HG03108 (cell line): Measurements from ENCODE around the gene RAB29.

Experiments used
- ATAC-seq: cut with Tn5 transposase; IDR thresholded peaks from one replicate; pipeline ENCODE4 v1.9.1; 2021; ENCODE audit warnings: moderate library complexity; ENCODE audit not compliant: unreplicated experiment

Gene RAB29

DNA sequence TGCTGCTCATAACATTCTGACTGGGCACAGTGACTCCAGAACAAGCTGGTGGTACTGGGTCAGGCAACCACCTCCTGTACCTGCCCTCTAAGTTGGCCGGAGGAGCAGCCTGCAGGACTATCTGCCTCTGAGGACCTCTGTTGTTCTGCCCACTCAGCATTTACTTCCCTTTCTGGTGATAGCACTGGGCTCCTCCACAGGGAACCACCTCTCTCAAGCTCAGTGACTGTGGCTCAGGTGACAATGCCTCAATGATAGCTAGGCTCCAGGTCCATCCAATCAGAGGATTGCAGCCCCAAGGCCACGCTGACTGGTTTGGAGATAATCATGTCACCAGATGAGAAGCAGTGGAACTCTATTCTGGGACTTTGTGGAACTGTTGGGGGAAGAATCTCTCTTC, 21.9 kb upstream of the RAB29 start:
- no peak for ATAC-seq

DNA sequence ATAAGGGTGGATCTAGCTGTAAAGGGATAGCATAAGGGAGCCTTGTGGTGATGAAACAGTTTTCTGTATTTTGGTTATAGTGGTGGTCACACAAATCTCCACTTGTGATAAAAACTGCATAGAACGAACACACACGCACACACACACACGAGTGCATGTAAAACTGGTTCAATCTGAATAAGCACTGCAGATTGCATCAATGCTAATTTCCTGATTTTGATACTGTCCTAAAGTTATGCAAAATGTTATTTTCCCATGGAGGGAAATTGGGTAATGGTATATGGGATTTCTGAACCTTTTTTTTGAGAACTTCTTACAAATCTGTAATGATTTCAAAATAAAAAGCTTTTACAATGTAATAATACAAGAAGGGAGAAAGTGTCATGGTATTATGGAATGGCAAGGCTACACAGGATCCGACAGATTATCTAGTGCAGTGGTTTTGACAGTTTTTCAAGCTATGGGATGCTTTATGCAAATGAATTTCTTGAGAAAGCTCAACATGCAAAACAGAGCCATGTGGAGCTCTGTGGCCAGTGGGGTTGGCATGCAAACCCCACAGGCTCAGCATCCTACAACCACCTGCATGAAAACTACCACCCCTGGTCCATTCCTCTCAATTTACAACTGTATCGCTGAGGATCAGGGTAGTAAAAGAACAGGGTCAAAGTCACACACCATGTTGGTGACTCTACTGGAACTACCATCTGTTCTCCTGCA, 18.9 kb upstream of the RAB29 start:
- ATAC-seq, result no peak

DNA sequence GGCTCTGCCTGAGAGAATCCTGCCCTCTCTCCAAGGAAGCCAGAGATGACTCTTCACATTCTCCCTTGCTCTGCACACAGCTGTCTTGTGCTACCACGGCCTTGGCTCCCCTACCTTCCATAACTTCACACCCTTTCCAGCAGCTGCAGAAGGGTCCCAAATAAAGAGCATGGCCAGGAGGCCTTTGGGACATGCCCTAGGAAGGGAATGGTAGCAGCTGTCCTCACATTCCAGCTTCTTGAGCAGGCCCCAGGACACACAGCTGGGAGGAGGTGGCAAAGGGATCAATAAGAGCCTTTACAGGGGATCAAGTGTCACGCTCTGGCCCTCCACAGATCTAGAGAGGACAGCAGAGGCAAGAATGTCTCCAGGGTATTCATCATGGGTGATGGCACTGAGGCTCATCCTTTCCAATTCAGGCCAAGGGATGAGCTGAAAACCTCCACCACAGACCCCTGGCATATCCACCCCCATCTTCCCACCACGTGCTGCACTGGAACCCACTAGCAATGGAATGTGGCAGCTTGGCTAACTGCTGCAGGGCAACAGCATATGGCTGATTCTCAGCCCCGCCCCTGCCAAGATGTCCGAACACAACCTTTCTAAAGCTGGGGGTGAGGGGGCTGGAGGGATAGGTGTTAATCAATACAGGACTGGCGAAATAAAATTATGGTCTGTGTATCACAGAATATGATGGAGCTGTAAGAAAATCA, 17.8 kb upstream of the RAB29 start:
- no peak for ATAC-seq

DNA sequence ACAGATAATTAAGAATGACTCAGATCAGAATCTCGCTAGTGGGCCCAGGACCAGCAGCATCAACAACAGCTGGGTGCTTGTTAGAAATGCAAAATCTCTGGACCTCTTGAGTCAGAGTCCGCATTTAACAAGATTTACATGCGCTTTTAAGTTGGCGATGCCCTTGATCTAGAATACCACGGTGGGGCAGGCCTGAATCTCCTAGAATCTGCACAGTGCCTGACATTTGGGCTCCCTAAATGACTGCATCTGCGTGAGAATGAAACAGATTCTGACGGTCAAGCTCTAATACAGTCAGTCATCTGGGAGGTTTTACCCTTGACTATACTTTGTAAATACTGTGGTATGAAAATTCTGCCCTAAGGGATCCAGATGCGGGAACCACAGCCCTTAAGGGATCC, 17.2 kb upstream of the RAB29 start:
- no peak for ATAC-seq

DNA sequence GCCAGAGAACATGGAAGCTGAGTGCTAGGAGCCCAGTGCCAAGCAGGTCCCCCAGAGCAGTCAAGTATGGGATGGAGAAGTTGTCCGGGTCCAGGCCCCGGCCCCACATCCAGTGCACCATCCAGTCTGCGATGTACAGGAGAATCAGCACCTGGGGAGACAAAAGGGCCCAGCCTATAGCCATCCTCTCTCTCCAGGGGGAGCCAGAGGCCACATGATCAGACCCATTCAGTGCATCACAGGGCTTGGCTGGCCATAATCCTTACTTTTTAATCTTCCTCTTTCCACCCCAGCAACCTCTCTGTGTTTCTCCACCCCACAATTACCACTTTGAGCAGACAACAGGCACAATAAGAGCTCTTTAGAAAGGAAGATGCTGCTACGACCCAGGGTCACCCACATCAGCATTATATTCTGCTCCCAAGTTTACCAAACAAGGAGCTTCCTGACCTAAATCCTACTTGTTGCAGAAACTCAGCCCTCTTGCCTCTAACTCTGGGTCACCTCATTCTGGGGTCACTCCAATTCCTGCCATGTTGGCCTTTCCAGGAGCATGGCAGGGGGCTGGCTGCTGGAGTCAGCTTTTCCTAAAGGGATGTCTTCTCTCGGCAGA, 16.4 kb upstream of the RAB29 start:
- peak; percentile 51 for ATAC-seq

DNA sequence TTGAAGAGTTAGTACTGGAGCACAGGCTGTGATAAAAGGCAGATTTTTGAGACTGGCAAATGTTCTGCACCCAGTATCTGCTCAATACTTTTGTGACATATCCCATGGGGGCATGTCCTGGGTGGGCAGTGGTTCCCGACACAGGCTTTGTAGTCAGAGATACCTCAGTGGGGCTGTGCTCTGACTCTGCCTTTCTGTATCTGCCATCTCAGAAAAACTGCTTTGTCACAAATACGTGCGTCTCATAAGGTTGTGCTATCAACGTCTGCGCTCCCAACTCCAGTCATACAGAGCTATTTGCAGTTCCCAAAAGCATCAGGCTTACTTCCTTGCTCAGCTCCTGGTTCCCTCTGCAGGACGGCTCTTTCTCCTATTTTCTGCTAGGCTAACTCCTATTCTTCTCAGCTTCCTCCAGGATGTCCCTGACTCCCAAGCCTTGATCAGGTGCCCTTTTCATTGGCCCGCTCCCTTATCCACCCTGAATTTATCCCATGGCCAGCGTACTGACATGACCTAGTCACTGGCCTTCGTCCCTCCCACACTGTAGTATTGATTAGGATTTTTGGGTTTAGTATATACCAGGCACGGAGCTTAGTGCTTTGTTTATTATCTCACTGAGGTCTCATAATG, 12.1 kb upstream of the RAB29 start:
- no peak for ATAC-seq

DNA sequence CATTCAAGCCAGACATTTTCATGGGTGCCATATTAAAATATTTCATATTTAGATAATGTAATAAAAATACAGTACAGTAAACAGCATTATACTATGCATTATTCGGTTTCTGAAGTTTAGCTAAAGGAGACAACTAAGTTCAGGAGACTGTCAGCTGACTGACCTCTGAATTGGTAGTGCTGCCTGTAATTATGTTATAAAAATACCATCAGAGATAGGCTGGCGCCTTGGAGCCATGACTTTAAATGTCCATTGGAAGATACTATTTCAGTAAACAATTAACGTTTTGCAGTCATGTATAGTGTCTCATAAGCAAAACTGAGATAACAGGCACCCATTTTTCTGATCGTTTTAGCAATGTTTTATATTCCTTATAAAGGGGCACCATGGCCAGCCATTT, 11.3 kb upstream of the RAB29 start:
- ATAC-seq, result no peak

DNA sequence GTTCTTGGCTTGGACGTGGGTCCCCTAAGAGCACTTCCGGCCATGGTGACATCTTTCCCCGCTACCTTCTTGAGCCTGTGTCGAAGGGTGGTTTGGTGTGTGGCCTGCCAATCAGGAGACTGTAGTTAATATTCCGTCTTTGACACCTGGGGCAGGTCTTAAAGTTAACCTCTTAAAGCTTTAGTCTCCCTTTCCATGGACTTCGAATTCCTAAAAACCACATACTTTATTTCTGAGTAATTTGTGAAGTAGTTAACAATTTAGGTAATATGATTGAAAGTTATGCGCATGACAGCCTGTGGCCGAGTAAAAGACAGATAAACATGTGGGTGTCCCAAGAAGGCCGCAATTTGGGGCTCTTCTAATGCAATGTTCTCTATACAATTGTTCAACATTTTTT, 10.2 kb upstream of the RAB29 start:
- no peak for ATAC-seq

DNA sequence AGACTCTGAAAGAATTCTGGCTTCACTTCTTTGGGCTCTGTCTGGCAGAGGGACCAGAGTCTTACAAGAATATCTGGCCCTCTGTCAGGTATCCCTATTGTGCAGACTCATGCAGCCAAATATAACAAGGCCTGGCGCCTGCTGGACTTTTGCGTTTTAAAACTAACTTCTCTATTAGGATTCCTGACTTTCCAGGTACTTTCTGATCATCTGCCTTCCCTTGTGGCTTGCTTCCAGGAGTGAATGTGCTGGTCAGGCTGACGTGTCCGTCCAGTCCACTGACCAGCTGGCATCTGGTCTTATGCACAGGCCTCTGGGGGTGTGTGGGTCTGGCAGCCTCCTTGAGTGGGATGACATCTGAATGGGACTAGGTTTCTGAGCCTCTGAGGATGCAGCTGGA, 8.6 kb upstream of the RAB29 start:
- ATAC-seq, result no peak

DNA sequence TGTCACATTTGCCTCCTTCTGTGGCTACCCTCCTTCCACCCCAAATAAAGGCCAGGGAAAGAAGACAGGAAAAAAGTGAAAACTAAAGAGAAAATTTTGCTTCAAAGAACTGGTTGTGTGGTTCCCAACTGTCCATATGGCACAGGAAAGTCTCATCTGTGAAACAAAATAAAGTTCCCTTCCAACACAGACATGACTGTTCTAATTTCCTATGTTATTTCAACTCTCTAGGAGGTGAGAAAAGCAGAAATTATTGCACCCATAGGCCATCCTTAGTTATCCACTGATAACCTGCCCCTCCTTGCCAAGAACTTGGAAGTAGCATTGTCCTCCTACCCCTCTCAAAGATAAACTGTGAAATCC, 8.1 kb upstream of the RAB29 start:
- ATAC-seq, result no peak

DNA sequence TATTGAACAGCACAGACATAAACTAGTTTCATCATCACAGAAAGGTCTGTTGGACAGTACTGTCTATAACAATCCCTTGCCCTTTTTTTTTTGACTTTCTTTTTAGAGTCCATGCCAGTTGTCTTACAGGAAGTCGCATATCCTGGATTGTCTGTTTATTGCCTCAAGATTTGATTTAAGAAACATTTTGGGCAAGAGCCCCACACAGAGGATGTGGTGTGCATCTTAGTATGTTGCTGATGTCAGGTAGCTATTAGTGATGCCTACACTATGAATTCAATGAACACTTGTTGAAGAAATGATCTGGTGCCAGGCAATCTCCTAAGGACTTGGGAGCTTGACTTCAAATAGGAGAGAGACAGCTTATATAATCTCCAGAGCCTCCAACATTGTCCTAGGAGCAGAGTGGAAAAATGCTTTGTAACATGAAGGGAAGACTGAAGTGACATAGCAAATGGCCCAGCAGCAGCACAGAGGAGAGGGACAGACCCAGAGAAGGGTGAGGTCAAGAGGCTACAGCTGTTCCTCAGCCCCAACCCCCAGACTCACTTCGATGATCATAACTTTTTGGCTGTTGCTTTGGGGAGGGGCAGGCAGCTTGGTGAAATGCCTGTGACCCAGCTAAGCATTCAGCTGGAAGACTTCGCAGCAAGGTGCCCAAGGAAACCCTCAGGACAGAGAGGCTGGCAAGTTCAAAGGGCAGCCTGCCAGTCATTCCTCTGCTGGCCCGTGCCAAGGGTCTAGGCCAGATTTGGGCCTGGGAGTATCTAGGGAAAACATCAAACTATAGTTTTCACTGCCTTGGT, 7.5 kb upstream of the RAB29 start:
- ATAC-seq, result no peak

DNA sequence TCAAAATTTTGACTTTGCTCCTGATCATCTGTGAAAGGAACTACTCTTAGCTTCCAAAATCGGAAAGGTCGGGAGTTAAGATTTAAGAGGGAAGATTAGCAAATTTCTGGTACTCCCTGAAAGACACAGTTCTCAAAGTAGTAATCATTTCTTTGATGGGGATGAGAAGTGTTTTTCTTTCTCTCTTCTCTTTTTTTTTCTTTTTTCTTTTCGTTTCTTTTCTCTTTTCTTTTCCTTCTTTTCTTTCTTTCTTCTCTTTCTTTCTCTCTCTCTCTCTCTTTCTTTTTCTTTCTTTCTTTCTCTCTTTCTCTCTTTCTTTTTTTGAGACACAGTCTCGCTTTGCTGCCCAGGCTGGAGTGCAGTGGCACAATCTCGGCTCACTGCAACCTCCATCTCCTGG, 5.1 kb upstream of the RAB29 start:
- ATAC-seq, result no peak

DNA sequence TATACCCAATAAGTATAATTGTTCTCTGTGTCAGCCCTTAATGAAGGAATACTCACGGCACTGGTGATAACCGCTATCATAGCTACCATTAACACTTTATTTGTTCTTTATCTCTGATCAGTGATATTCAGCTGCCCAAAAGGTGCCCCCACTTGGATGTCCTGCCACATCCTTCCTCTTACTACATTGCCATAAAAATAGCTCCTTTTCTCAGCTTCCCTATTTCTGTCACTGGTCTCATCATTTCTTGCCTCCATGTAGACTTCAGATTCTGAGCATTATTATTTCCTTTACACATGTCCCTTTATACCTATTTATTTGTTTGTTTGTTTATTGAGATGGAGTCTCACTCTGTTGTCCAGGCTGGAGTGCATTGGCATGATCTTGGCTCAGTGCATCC, 2.7 kb upstream of the RAB29 start:
- ATAC-seq, result no peak

DNA sequence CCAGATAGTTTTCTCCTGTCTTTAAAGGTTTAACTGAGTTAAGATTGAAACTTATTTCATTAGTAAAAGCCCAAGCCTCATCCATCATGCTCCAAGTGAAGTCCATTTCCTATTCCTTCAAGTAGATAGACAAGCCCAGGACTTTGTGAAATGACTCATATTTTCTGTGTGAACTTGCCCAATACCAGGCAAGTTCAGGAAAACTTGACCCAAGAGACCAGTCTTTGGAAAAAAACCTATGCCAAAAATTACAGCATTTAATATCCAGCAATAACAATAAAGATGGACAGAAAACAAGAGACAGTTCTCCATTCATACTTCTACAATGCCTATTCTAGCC, 405 bp upstream of the RAB29 start:
- ATAC-seq, result no peak

DNA sequence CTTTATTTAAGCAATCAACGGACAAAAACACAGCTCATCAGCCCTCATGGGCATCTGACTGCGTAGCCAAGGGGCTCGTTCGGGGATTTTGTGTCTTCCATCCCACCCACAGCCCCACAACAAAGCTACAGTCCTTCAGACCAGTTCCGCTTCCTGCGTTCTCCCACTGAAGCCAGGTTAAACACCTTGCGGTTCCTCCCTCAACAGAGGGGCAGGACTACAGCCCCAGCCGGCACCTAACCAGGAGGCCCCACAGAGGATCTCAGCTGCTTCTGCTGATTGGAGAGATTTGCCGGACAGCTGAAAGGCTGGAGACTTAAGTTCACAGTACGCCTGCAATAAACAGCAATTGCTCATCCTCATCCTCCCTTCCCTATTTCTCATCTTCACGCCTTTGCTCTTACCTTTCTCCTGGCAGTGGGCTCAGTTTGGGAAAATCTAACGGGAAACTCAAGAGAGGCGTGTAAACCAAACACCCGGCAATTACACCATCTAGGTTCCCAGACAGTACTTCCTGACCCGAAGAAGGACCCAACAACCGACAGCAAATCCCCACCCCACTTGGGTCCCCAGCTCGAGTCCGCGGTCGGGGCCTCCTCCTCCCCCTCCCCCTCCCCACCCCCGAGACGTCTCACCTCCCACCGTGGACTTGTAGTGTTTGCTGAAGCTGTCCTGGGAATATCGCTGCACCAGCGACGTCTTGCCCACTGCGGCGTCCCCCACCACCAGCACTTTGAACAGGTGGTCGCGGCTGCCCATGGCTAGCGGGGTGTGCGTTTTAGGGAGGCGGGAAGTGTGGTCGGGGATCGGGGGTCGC, 876 bp downstream of the RAB29 start:
- ATAC-seq, result no peak

DNA sequence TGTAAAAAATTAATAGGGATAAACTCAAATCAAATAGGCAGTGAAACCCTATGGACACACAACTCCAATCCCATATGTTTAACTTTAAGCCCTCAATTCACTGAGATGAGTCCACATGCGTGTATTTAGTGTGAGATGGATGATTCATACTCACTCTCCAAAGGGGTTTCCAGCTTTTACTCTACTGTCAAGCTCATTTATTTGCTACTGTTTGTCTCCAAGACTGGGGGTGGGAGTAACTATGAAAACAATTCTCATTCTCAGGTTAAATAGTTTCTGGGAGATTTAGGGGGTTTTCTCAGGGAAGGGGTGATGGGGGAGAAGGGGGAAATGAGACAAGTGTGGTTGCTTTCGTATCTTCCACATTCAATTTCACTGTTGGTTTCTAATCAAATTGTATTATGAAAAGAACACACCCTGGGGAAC, 2.7 kb downstream of the RAB29 start:
- no peak for ATAC-seq

DNA sequence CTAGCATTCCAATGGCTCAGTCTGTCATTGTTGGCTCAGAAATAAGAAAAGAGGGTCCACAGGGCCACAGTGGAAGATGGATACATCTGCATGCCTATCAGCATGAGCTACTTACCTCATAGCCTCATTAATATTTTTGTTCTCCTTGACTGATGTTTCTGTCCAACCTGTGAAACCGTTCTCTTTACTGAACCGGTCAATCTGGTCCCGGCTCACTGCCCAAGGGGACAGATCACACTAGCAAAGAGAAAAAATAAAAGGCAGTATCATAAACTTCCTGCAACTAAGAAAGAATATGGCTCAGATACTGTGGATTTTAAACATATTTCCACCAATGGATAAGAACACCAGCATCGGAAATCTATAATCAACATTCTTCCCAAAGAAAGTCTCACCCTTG, 4.7 kb downstream of the RAB29 start:
- no peak for ATAC-seq

DNA sequence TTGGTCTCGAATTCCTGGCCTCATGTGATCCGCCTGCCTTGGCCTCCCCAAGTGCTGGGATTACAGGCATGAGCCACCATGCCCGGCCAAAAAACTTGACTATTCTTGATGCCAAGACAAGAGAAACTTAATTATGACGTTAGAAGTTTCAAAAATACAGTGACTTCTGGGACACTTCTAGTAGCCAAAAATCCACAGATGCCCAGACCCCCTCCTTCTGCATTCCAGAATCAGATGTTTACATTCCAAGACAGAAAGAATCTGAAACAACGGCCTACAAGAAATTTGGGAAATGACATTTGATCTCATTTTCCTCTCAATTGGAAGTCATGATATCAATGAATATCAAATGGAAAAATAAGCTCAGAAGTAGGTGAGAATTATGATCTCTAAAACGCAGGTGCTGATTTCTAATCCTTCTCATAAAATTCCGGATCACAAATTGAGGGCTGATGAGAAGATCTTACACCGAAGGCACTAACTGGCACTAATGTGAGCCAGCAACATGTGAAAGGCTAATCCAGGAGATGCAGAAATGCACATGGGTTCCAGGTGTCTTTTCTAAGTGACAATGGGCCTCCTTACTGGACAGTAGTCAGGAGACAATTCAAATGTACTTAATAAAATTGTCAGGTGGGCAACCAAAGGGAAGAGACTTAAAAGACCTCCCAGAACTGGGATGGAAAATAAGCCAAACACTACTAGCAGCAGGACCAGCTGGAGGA, 5.5 kb downstream of the RAB29 start:
- no peak for ATAC-seq

DNA sequence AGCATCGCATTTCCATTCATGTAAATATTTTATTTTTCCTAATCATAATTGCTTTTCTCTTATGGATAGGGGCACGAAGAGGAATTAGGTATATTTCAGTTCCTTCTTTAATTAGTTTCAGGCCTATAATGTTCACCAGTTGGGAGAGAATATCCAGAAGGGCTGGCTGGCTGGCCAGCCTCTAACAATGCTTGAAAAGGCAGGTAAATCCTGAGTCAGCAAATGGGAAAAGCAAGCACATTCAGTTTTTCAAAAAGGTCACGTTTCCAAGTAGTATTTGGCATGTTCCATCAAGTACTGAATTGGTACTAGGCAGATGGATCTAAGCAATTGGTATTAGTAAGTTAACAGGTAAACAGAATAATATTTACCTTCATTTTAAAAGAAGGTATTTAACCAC, 8.0 kb downstream of the RAB29 start:
- no peak for ATAC-seq

DNA sequence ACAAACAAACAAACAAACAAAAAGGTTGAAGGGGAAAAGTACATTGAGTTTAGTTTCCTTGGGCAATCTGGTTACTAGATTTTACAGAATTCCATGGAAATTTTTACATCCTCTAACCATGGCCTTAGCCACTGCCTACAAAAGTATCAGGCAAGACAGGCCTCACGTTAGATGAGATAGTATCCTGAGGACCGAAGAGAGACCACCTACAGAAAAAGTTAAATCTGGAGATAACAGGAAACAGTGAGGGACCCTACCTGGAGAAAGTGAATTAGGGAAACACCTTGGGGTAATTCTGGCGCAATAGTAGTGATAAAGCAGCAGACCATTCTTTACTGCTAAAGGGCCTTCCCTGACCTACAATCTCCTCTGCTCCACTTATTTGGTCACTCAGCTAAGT, 8.7 kb downstream of the RAB29 start:
- no peak for ATAC-seq
